HCT116 (cell line): ENCODE data around the gene LDLRAD4.

Experiments
- CTCF ChIP-seq, 3 experiments: fragments of 200-600 bp in 1 of 3; sonication (generic) in 1 of 3; IDR thresholded peaks in 2 of 3; conservative IDR thresholded peaks in 1 of 3; 2 replicates each; pipeline ENCODE4 v1.5.1; 2012 to 2017; ENCODE audit warnings: low read depth in 2 of 3, low read length in 2 of 3, antibody characterized with exemption in 1 of 3, borderline replicate concordance in 1 of 3, control low read depth in 1 of 3, mild to moderate bottlenecking in 1 of 3, mixed read lengths in 1 of 3, mixed run types in 1 of 3, moderate library complexity in 1 of 3; ENCODE audit not compliant: insufficient read depth in 1 of 3
- EZH2 ChIP-seq: fragments of 200-600 bp; sonication (generic); IDR thresholded peaks from 2 replicates; pipeline ENCODE4 v1.6.1; 2017; ENCODE audit warnings: antibody characterized with exemption, mixed run types
- JUND ChIP-seq: IDR thresholded peaks from 2 replicates; pipeline ENCODE4 v1.6.1; 2012
- POLR2A ChIP-seq: IDR thresholded peaks from 2 replicates; pipeline ENCODE4 v1.7.0; 2011; ENCODE audit warnings: borderline replicate concordance; ENCODE audit not compliant: insufficient read depth, insufficient read length; ENCODE audit errors: extremely low read depth
- RAD21 ChIP-seq: IDR thresholded peaks from 2 replicates; pipeline ENCODE4 v1.6.1; 2012; ENCODE audit warnings: low read depth, mild to moderate bottlenecking
- REST ChIP-seq: IDR thresholded peaks from 2 replicates; pipeline ENCODE4 v1.6.1; 2012; ENCODE audit warnings: low read depth
- SP1 ChIP-seq: IDR thresholded peaks from 2 replicates; pipeline ENCODE4 v1.6.1; 2012; ENCODE audit warnings: low read depth
- ZNF274 ChIP-seq: fragments of 200-500 bp; sonication (Bioruptor generic); IDR thresholded peaks from 2 replicates; pipeline ENCODE4 v1.6.1; 2014; ENCODE audit warnings: mild to moderate bottlenecking, low read depth, low read length, inconsistent platforms
- TF ChIP-seq, protein P1 (sequence below): IDR thresholded peaks from 2 replicates; pipeline ENCODE4 v1.6.1; 2012

DNA sequence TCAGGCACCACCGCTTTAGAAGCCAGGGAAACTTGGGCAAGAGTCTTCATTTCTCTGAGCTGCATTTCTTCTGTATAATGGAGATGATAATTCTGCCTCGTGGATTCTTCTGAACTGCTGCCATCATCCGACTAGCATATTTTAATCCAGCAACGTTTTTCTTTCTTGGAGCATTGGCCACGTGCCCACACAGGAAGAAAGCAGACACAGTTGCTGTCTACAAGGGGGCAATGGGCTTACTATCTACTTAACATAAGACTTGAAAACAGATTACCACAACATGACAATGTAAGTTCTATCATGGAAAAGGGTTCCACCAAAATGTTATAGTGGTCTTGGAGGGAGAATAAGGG is 331.3 kb downstream of the LDLRAD4 start:
- TF ChIP-seq JUND = no peak
- TF ChIP-seq EZH2 = no peak
- TF ChIP-seq SP1 = no peak
- TF ChIP-seq POLR2A = no peak
- TF ChIP-seq CTCF (IDR thresholded peaks at IDR 0.05 in 2 of 3, conservative IDR thresholded peaks at IDR 0.05 in 1 of 3; ENCODE audit: borderline replicate concordance in 1 of 3, insufficient read depth in 1 of 3, low read depth in 2 of 3, low read length in 2 of 3) = no peak
- TF ChIP-seq, protein P1, sequence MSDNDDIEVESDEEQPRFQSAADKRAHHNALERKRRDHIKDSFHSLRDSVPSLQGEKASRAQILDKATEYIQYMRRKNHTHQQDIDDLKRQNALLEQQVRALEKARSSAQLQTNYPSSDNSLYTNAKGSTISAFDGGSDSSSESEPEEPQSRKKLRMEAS = no peak
- no peak for TF ChIP-seq RAD21
- TF ChIP-seq ZNF274 = no peak
- no peak for TF ChIP-seq REST
